Skin epidermis (tissue), 12 donors: ENCODE measurements around the gene DENND1B.
"Not testable (repeated sequence)": the region's sequence is repeated elsewhere in the genome, so short reads cannot be mapped to it uniquely, and the experiment has no call there.

ENCODE experiments used
- H3K27ac ChIP-seq, 21 experiments: fragments of 200-600 bp; sonication (generic) in 11 of 21; one replicate each; pipeline ENCODE4 v1.5.0; 2020; ENCODE audit warnings: mild to moderate bottlenecking in 3 of 21, inconsistent platforms in 2 of 21, moderate library complexity in 2 of 21
- H3K4me3 ChIP-seq, 7 experiments: fragments of 200-600 bp; sonication (generic) in 2 of 7; one replicate each; pipeline ENCODE4 v1.5.0; 2020; ENCODE audit warnings: inconsistent platforms in 2 of 7, mild to moderate bottlenecking in 2 of 7, moderate library complexity in 1 of 7

The DENND1B gene

DNA sequence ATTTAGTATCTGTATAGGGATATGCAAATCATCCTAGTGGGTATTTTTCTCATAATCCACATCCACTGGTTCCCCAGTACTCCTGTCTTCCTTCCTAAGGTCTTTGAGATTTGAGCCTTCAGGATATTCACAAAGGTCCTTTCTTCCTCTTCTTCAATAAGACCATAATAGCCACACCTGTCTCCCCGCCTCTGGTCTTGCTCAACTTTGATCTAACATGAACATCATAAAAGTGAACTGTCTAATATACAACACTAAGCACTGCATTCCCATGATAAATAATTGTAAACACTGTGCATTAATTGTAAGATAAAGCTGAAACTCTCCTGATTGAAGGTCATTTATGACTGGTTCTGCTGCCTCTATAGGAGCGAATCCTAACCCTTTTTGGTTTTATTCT is 184.6 kb downstream of the DENND1B start:
- no peak overlapping the region for H3K4me3 ChIP-seq
- H3K27ac ChIP-seq, result no peak overlapping the region

- H3K27ac ChIP-seq, result no peak overlapping the region
- no peak overlapping the region for H3K4me3 ChIP-seq
Measured at GRCh38 chr1:197585809-197586208, 189.5 kb downstream of the DENND1B start.

- Histone ChIP-seq H3K27ac (no peak overlapping the region), H3K4me3 (no peak overlapping the region)
Measured at GRCh38 chr1:197577580-197577979, 197.7 kb downstream of the DENND1B start.

- H3K27ac ChIP-seq, H3K4me3 ChIP-seq: not testable (repeated sequence)
Measured at GRCh38 chr1:197575531-197575930, 199.7 kb downstream of the DENND1B start.

GRCh38 chr1:197572169-197572568 is 203.1 kb downstream of the DENND1B start:
- no peak overlapping the region for H3K4me3 ChIP-seq
- H3K27ac ChIP-seq, result no peak overlapping the region

GRCh38 chr1:197567442-197567841 is 207.8 kb downstream of the DENND1B start:
- Histone ChIP-seq H3K27ac (no peak overlapping the region), H3K4me3 (no peak overlapping the region)

DNA sequence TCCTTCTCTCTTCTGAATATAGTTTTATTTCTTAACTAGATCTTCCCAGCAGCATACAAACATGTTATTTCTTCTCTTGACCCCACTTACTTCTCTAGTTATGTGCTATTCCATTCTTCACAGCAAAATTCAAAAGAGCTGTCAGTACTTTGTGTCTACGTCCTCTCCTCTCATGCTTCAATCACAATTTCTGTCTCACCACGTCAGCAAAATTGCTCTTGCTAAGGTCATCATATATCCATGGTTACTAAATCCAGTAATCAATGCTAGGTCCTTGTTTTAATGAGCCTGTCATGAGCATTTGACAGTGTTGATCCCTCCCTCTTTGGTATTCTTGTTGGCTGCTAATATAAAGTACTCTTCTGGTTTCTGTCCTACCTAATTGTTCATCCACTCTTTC is 214.2 kb downstream of the DENND1B start:
- Histone ChIP-seq H3K27ac (no peak overlapping the region), H3K4me3 (no peak overlapping the region)

DNA sequence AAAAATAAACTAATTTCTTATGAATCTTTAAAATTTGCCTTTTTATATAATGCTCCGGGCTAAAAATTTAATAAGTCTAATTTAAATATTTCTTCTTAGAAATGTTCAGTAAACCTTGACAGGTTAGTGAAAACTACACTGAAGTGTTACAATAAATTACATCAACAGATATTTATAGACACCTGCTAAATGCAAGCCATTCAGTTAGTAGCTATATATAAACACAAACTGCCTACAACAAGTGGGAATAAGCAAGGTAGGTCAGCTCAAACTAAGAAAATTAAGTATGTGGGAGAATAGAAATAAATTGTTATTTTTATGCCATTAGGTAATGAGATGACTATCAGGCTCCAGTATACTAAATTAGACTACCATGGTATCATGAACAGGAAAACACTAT is 215.6 kb downstream of the DENND1B start:
- no peak overlapping the region for H3K4me3 ChIP-seq

GRCh38 chr1:197559244-197559643 is 216.0 kb downstream of the DENND1B start:
- Histone ChIP-seq H3K4me3 (no peak overlapping the region), H3K27ac (no peak overlapping the region)

More for the DNA sequence above, 215.6 kb downstream of the DENND1B start:
- no peak overlapping the region for H3K27ac ChIP-seq

DNA sequence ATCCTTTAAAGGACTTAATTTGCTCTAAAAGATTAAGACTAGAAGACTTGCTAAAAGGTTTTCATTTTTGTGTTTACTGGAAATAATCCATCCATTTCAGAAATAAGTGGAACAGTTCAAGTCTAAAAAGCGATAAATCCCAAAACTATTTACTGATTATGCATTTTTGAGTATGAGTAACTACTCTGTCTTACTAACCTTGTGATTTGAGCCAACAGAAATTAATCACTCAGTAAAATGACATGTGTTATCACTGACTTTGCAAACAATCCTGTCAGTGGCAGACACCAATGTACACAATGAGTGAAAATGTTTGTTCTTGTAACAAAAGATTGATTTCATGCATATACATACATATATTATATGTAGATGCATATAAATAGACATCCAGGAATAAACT is 218.0 kb downstream of the DENND1B start:
- Histone ChIP-seq H3K27ac (no peak overlapping the region), H3K4me3 (no peak overlapping the region)

DNA sequence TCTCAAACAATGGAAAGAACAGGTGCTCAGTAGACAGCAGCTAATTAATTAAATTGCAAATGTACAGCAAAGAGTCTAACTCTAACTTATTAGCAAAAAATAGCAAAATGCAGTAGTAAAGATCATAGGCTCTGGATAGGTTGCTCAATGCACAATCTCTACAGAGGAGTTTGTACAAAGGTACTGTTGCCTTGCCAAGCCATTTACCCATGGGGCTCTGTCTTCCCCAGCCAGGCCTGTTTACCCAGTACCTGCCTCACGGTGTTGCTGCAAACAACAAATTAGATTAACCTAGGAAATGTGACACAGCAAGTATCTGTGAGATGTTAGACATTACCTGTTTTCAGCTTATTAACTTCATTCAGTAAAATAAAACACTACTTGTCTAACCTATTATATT is 222.0 kb downstream of the DENND1B start:
- Histone ChIP-seq H3K4me3 (no peak overlapping the region), H3K27ac (no peak overlapping the region)

DNA sequence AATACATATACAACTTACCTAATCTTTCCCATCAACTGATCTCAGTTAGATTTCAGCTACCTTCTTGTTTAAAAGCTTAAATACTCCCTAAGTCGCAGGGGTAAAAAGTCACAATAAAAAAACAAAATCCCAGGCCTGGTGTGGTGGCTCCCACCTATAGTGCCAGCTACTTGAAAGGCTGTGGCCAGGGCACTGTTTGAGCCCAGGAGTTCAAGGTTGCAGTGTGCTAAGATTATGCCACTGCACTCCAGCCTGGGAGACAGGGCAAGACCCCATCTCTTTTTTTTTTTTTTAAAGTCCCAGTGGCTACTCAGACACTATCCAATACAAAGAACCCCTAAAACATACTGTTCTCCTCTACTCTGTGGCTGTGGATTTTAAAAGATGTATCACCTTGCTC is 228.3 kb downstream of the DENND1B start:
- Histone ChIP-seq H3K27ac (no peak overlapping the region), H3K4me3 (no peak overlapping the region)

DNA sequence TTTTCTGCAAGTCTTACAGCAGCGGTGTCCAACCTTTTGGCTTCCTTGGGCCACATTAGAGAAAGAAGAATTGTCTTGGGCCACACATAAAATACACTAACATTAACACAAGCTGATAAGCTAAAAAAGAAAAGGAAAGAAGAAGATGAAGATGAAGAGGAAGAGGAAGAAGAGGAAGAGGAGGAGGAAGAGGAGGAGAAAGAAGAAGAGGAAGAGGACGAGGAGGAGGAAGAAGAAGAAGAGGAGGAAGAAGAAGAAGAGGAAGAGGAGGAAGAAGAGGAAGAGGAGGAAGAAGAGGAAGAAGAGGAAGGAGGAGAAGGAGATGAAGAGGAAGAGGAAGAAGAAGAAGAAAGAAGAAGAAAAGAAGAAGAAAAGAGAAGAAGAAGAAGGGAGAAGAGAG is 230.7 kb downstream of the DENND1B start:
- Histone ChIP-seq H3K27ac (no peak overlapping the region), H3K4me3 (no peak overlapping the region)

DNA sequence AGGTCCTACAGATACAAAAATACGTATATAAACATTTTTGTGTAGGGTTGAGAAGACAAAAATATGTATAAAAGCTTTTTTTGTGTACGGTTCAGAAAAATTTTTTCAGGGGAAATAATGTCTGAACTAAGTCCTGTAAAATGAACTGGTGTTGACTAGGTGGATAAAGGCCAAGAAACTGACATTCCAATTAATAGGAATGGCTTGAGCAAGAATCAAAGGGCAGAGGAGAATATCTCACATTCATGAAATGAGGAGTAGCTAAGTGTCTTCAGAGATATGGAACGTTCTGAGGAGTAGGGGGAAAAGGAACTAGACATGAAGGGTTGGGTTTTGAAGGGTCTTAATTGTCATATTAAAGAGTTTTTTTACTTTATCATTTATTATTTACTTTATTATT is 231.2 kb downstream of the DENND1B start:
- no peak overlapping the region for H3K4me3 ChIP-seq
- no peak overlapping the region for H3K27ac ChIP-seq

GRCh38 chr1:197541411-197541810 is 233.9 kb downstream of the DENND1B start:
- Histone ChIP-seq H3K4me3 (no peak overlapping the region), H3K27ac (no peak overlapping the region)

DNA sequence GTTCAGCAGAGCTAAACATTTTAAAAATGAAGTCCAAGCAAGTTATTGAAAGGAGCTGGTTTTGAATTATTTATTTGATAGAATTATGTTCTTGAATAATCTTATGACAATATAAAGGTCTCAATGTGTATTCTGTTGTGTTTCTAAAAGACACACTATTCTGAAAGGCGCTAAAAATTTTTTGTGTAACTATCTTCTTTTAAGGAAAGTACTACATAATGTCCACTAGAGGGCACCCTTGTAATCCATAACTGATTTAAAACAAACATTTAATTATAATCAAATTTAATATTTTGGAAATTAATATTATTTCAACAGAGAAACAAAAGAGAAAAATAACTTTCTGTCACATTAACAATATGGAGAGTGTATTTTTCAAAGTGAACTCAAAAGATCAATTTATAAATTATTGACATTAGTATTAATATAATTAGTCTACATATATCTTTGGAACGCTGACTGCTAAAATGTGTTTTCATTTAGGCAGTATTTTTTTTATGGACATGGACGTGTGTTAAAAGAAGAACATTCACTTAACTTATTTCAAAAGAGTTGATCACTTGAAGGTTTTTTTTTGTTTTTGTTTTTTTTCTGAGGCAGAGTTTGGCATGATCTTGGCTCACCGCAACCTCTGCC is 248.4 kb downstream of the DENND1B start:
- no peak overlapping the region for H3K27ac ChIP-seq
- no peak overlapping the region for H3K4me3 ChIP-seq

DNA sequence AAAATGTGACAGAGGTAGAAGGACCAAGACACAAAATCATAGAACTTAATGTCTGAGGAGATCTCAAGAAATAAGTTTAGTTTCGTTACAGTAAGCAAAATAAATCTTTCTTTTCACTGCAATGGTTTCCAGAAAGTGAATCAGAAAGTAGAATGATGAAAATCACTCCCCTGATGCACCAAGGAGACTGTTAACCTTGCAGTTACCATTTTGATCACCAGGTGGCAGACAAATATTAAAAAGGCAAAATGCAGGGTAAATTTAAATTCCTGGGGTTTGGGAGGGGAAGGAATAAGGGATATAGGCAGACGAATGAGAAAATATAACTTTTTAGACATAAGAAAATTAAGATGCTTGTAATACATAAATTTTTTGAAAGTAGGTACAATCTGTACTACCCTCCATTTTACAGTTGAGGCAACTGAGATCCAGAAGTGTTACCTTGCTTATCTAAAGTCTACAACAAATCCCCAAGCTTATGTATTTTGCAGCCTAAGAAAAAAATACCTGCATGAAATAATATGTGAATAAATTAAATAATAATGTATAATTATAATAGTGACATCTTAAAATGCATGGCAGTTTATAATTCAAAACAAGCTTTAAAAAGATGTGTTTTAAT is 254.1 kb downstream of the DENND1B start:
- H3K4me3 ChIP-seq, result no peak overlapping the region

GRCh38 chr1:197519741-197520334 is 255.4 kb downstream of the DENND1B start:
- H3K4me3 ChIP-seq, result no peak overlapping the region
- H3K27ac ChIP-seq, result no peak overlapping the region

More for the DNA sequence above, 254.1 kb downstream of the DENND1B start:
- no peak overlapping the region for H3K27ac ChIP-seq

GRCh38 chr1:197515421-197515820 is 259.9 kb downstream of the DENND1B start:
- Histone ChIP-seq H3K4me3 (no peak overlapping the region), H3K27ac (no peak overlapping the region)

GRCh38 chr1:197510691-197511378 is 264.4 kb downstream of the DENND1B start:
- no peak overlapping the region for H3K4me3 ChIP-seq

GRCh38 chr1:197496722-197497121 is 278.6 kb downstream of the DENND1B start:
- H3K27ac ChIP-seq, result no peak overlapping the region

More at GRCh38 chr1:197510691-197511378, 264.4 kb downstream of the DENND1B start:
- H3K27ac ChIP-seq, result no peak overlapping the region

More at GRCh38 chr1:197496722-197497121, 278.6 kb downstream of the DENND1B start:
- H3K4me3 ChIP-seq, result no peak overlapping the region
